Mammary epithelial cell (primary cell): ENCODE measurements around the gene CEP89.

Experiments used
- EZH2 ChIP-seq: IDR thresholded peaks from 2 replicates; pipeline ENCODE4 v1.6.1; 2012; ENCODE audit warnings: low read length, inconsistent platforms, borderline replicate concordance
- TF ChIP-seq, protein P1 (sequence below), 2 donors: IDR thresholded peaks in 1 of 2; conservative IDR thresholded peaks in 1 of 2; 2 replicates each; pipeline ENCODE4 v1.5.1; 2011 to 2012; ENCODE audit warnings: inconsistent platforms in 2 of 2, low read length in 2 of 2, mild to moderate bottlenecking in 2 of 2, control low read depth in 1 of 2, low read depth in 1 of 2; ENCODE audit not compliant: insufficient read depth in 1 of 2; ENCODE audit errors: extremely low read depth in 1 of 2

DNA sequence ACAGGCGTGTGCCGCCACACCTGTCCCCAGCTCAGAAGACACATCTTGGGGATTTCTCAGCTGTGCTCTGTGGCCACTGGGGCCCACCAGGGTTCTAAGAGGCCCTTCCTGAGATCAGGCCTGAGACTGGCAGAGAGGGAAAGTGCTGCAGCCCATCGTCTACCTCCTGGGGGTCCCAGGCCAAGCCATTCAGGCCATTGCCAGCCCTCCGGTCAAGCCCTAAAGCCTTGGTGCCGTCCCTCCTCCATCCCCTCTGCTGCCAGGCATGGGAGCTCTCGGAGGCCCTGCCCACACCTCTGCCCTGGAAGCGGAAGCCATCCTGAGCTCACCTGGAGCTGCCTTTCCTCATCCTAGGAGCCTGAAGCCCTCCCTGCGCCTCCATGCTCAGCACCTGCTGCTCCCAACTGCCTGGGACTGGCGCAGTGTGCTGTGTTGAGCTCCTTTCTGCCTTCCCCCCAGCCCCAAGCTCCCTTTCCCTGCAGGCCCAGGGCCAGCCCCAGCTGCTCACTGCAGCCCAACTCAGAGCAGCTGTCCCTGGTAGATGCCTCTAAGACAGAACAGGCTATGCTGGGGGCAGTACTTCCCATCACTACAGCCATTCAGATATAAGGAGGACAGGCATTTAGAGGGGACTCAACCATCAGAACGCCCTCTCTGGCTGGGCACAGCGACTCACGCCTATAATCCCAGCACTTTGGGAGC is 105.0 kb downstream of the CEP89 start:
- TF ChIP-seq, protein P1, sequence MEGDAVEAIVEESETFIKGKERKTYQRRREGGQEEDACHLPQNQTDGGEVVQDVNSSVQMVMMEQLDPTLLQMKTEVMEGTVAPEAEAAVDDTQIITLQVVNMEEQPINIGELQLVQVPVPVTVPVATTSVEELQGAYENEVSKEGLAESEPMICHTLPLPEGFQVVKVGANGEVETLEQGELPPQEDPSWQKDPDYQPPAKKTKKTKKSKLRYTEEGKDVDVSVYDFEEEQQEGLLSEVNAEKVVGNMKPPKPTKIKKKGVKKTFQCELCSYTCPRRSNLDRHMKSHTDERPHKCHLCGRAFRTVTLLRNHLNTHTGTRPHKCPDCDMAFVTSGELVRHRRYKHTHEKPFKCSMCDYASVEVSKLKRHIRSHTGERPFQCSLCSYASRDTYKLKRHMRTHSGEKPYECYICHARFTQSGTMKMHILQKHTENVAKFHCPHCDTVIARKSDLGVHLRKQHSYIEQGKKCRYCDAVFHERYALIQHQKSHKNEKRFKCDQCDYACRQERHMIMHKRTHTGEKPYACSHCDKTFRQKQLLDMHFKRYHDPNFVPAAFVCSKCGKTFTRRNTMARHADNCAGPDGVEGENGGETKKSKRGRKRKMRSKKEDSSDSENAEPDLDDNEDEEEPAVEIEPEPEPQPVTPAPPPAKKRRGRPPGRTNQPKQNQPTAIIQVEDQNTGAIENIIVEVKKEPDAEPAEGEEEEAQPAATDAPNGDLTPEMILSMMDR (conservative IDR thresholded peaks at IDR 0.05 in 1 of 2, IDR thresholded peaks at IDR 0.05 in 1 of 2; ENCODE audit: extremely low read depth in 1 of 2, insufficient read depth in 1 of 2, low read depth in 1 of 2, low read length in 2 of 2) = no peak
- TF ChIP-seq EZH2 = no peak
